GM12878 (cell line): Measurements from ENCODE around the gene POLR3K. TPM values are rescaled to one million over a fixed set of nuclear protein-coding genes. Genes with fewer than 3 reads are reported as not detected.

Experiments used
- ATAC-seq: fragments of 200-7000 bp; cut with Tn5 transposase; 3 replicates; pipeline ENCODE4 v1.9.1; 2020; ENCODE audit warnings: mild to moderate bottlenecking, moderate library complexity
- BruUV-seq: library from RNA; stranded (reverse); fragments of 400-500 nt; replicated peaks from 2 replicates; lab custom pipeline; 2021; lab: Mats Ljungman, UMichigan
- CTCF ChIA-PET: fragments of 300-600 bp; sonication (Branson Sonifier 250); formaldehyde crosslinking; extraction: SDS; loops from one replicate; lab custom pipeline; 2021; ENCODE audit warnings: inconsistent platforms; lab: Yijun Ruan, JAX
- POLR2A ChIA-PET: fragments of 350-600 bp; formaldehyde crosslinking; extraction: SDS; loops from one replicate; lab custom pipeline; 2021; ENCODE audit warnings: inconsistent platforms; lab: Charles Lee
- RAD21 ChIA-PET: fragments of 300-600 bp; sonication (Branson Sonifier 250); formaldehyde crosslinking; loops from one replicate; lab custom pipeline; 2023; ENCODE audit warnings: antibody characterized with exemption; ENCODE audit not compliant: unreplicated experiment; lab: Charles Lee
- SMC1A ChIA-PET: fragments of 300-600 bp; sonication (Branson Sonifier 250); formaldehyde crosslinking; loops from one replicate; lab custom pipeline; 2023; ENCODE audit not compliant: unreplicated experiment, uncharacterized antibody; lab: Charles Lee
- DNase-seq: peaks from one replicate; pipeline ENCODE4 v3.0.0-alpha.2; 2011; ENCODE audit warnings: low read depth, low spot score
- FAIRE-seq: peaks from 3 replicates; lab custom pipeline; 2011; peaks lifted over from hg19 to GRCh38; lab: Jason Lieb, UNC
- H2AFZ ChIP-seq: 2 replicates; pipeline ENCODE4 v1.6.0; 2011; ENCODE audit warnings: low read depth, low read length, control low read depth; ENCODE audit not compliant: control insufficient read depth
- H3K27ac ChIP-seq: 2 replicates; pipeline ENCODE4 v1.5.1; 2011; ENCODE audit warnings: control low read depth; ENCODE audit not compliant: control insufficient read depth, insufficient read depth
- H3K27me3 ChIP-seq, 2 experiments: replicated peaks in 1 of 2; 2 replicates each; pipeline versions ENCODE4 v1.6.0 to v1.6.1; 2011; ENCODE audit warnings: low read length in 1 of 2; ENCODE audit not compliant: control insufficient read depth in 2 of 2, insufficient read depth in 2 of 2
- H3K36me3 ChIP-seq, 2 experiments: 2 replicates each; pipeline ENCODE4 v1.5.1; 2011; ENCODE audit warnings: low read length in 1 of 2; ENCODE audit not compliant: control insufficient read depth in 2 of 2, insufficient read depth in 2 of 2
- H3K4me1 ChIP-seq: 2 replicates; pipeline ENCODE4 v1.6.1; 2011; ENCODE audit warnings: mild to moderate bottlenecking, low read length, moderate library complexity, mixed read lengths; ENCODE audit not compliant: control insufficient read depth, insufficient read depth
- H3K4me2 ChIP-seq: 2 replicates; pipeline ENCODE4 v1.6.0; 2011; ENCODE audit warnings: control low read depth; ENCODE audit not compliant: control insufficient read depth, insufficient read depth
- H3K4me3 ChIP-seq: fragments of 200-600 bp; sonication (generic); 2 replicates; pipeline ENCODE4 v1.5.1; 2016
- H3K79me2 ChIP-seq: 2 replicates; pipeline ENCODE4 v1.6.0; 2011; ENCODE audit warnings: low read length; ENCODE audit not compliant: control insufficient read depth, insufficient read depth
- H3K9ac ChIP-seq: 2 replicates; pipeline ENCODE4 v1.8.0; 2011; ENCODE audit warnings: low read length, control low read depth, mixed read lengths; ENCODE audit not compliant: control insufficient read depth, insufficient read depth
- H3K9me3 ChIP-seq: replicated peaks from 3 replicates; pipeline ENCODE4 v1.5.1; 2011; ENCODE audit warnings: mild to moderate bottlenecking, low read length; ENCODE audit not compliant: control insufficient read depth, insufficient read depth
- H4K20me1 ChIP-seq: 2 replicates; pipeline ENCODE4 v1.6.0; 2011; ENCODE audit not compliant: control insufficient read depth, insufficient read depth
- BHLHE40 ChIP-seq, 2 experiments: fragments of 450-650 bp in 1 of 2; IDR thresholded peaks; 2 replicates each; pipeline ENCODE4 v1.6.1; 2011 to 2017; ENCODE audit warnings: low read depth in 2 of 2, borderline replicate concordance in 1 of 2, improper control_type of control experiment in 1 of 2, low read length in 1 of 2, mild to moderate bottlenecking in 1 of 2
- CREB1 ChIP-seq: IDR thresholded peaks from 2 replicates; pipeline ENCODE4 v1.6.1; 2012; ENCODE audit warnings: low read depth, mild to moderate bottlenecking, inconsistent platforms
- HDAC2 ChIP-seq: fragments of 200-600 bp; sonication (generic); IDR thresholded peaks from 2 replicates; pipeline ENCODE4 v1.6.1; 2017
- JUND ChIP-seq: IDR thresholded peaks from 2 replicates; pipeline ENCODE4 v1.6.1; 2012; ENCODE audit warnings: low read depth, mild to moderate bottlenecking, low read length, improper control_type of control experiment, moderate library complexity
- KDM1A ChIP-seq: fragments of 200-600 bp; sonication (generic); IDR thresholded peaks from 2 replicates; pipeline ENCODE4 v1.6.1; 2016; ENCODE audit warnings: borderline replicate concordance
- MEF2B ChIP-seq: fragments of 450-650 bp; IDR thresholded peaks from 2 replicates; pipeline ENCODE4 v1.6.1; 2018; ENCODE audit warnings: mild to moderate bottlenecking, moderate library complexity; ENCODE audit not compliant: partially characterized antibody, poor library complexity, severe bottlenecking
- NR2C1 ChIP-seq: fragments of 450-650 bp; IDR thresholded peaks from 2 replicates; pipeline ENCODE4 v1.6.1; 2017; ENCODE audit warnings: antibody characterized with exemption, mild to moderate bottlenecking, moderate library complexity
- NR2F1 ChIP-seq: fragments of 450-650 bp; conservative IDR thresholded peaks from 2 replicates; pipeline ENCODE4 v1.6.1; 2017; ENCODE audit warnings: mild to moderate bottlenecking
- PAX5 ChIP-seq: IDR thresholded peaks from 2 replicates; pipeline ENCODE4 v1.6.1; 2011; ENCODE audit warnings: low read depth, low read length, borderline replicate concordance
- SUZ12 ChIP-seq: fragments of 200-600 bp; sonication (generic); IDR thresholded peaks from one replicate; pipeline ENCODE4 v1.6.1; 2018; ENCODE audit warnings: antibody characterized with exemption, mild to moderate bottlenecking; ENCODE audit not compliant: unreplicated experiment
- YY1 ChIP-seq: IDR thresholded peaks from 2 replicates; pipeline ENCODE4 v1.6.1; 2011; ENCODE audit warnings: low read depth, mild to moderate bottlenecking, low read length
- whole genome bisulfite sequencing: methylation state at CpG from one replicate; pipeline ENCODE4 v1.1.6; 2016; ENCODE audit warnings: low lambda C conversion rate; ENCODE audit not compliant: insufficient replicate concordance, insufficient coverage; ENCODE audit errors: missing lambda C conversion rate; 5-methylcytosine and 5-hydroxymethylcytosine counted together
- in situ Hi-C: fragments of 300-500 bp; cut with MboI; formaldehyde crosslinking; loops from 9 replicates; pipeline ENCODE4 v1.14.3; 2018; ENCODE audit warnings: mixed read lengths
- intact Hi-C: fragments of 100-400 bp; cut with micrococcal nuclease; formaldehyde crosslinking; loops from one replicate; pipeline ENCODE4 v1.14.2; 2022; ENCODE audit not compliant: unreplicated experiment
- polyA plus RNA-seq, 11 experiments: library from polyadenylated mRNA; depleted of rRNA in 4 of 11; unstranded in 6 of 11; stranded (reverse) in 5 of 11; fragments of >200 nt; fragmentation: Nextera tagmentation in 4 of 11; fragmentation: Illumina TruSeq in 1 of 11; extraction: Ambion mirVana in 4 of 11; extraction: Trizol in 1 of 11; gene quantifications; 1 replicate in 1 of 11; 2 replicates in 10 of 11; pipeline versions ENCODE4 v1.2.1 to v1.2.3, GENCODE V29; 2011 to 2016; ENCODE audit warnings: inconsistent platforms in 2 of 11, missing spikeins in 2 of 11, low read depth in 1 of 11
- total RNA-seq, 4 experiments: library from RNA; depleted of rRNA in 3 of 4; stranded (reverse); fragments of >200 nt in 3 of 4; fragmentation: Illumina TruSeq in 1 of 4; extraction: Trizol in 1 of 4; gene quantifications; 2 replicates each; pipeline versions ENCODE4 v1.2.1 to v1.2.3, GENCODE V29; 2013 to 2021
- TF ChIP-seq, protein P1 (sequence below): fragments of 450-650 bp; IDR thresholded peaks from 2 replicates; pipeline ENCODE4 v1.6.1; 2018; ENCODE audit warnings: mild to moderate bottlenecking, low read depth, moderate library complexity; ENCODE audit not compliant: partially characterized antibody
- TF ChIP-seq, protein P2 (sequence below): fragments of 450-650 bp; IDR thresholded peaks from 2 replicates; pipeline ENCODE4 v1.6.1; 2018; ENCODE audit warnings: borderline replicate concordance, mild to moderate bottlenecking; ENCODE audit not compliant: partially characterized antibody
- TF ChIP-seq, protein P3 (sequence below): fragments of 450-650 bp; IDR thresholded peaks from 2 replicates; pipeline ENCODE4 v1.6.1; 2017; ENCODE audit warnings: mild to moderate bottlenecking, moderate library complexity

POLR3K gene
- total and polyA plus RNA-seq, 10 of the 15 experiments (the other 5 are each of a cell fraction or from before 2014, with no cell fraction given) = 25.3 to 222 (median 64.0) TPM

DNA sequence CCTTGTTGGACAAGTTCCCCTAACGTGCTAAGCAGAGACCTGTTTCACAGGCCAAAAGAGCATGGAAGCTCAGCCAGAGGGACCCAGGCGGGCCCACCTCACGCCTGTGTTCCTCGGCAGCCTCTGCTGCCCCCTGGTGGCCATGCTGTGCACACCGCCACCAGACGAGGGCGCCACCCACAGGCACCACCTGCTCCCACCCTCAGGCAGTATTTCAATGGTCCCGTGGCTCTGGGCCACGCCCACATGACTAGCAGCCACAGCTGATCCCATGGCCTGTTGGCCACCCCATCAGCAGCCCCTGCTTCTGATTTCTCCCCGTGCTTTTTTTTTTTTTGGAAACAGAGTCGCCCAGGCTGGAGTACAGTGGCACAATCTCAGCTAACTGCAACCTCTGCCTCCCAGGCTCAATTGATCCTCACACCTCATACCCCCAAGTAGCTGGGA is 43.5 kb upstream of the POLR3K start:
- DNase-seq (peak; percentile 55), ATAC-seq (peak; percentile 99), FAIRE-seq (peak; percentile 88)
- intact Hi-C loops (loop anchor here (1.0 kb wide), 1 partner anchor 32 kb away; no protein-coding TSS in a partner anchor), in situ Hi-C loops (no loop called here)
- Histone ChIP-seq H3K4me2 (no peak overlapping the region), H3K36me3 (peaks cover 8 to 10% of the 10 kb centered on the region in 2 experiments; a peak in 3 of 4 replicates), H3K4me1 (no peaks in the 10 kb centered on the region), H3K9me3 (no peaks in the 10 kb centered on the region), H3K4me3 (no peak overlapping the region), H4K20me1 (no peaks in the 10 kb centered on the region), H3K9ac (no peak overlapping the region), H3K79me2 (no peaks in the 10 kb centered on the region), H2AFZ (no peak overlapping the region), H3K27me3 (no peaks in the 10 kb centered on the region), H3K27ac (no peak overlapping the region)
- ChIA-PET CTCF (interaction anchor here (0.6 to 7.9 kb wide), 21 partner anchors 9 to 1284 kb away, joined by 3 to 319 read pairs (median 5); partner anchors contain the start of genes MPG, MRPL28, POLR3K and RHBDF1), POLR2A (interaction anchor here (0.5 to 3.2 kb wide), 8 partner anchors 10 to 492 kb away, joined by 3 to 18 read pairs (median 3); no protein-coding TSS in a partner anchor), RAD21 (interaction anchor here (0.6 to 6.5 kb wide), 15 partner anchors 8 to 265 kb away, joined by 3 to 132 read pairs (median 4); partner anchors contain the start of genes POLR3K and SNRNP25), SMC1A (interaction anchor here (0.6 to 5.7 kb wide), 8 partner anchors 10 to 92 kb away, joined by 3 to 77 read pairs (median 6); partner anchors contain the start of genes POLR3K and SNRNP25)
- BruUV-seq = no TSS peak
- WGBS = 2% methylated on average over 11 of the region's 11 CpGs
- TF ChIP-seq HDAC2 = no peak
- TF ChIP-seq CREB1 = no peak
- no peak for TF ChIP-seq JUND
- TF ChIP-seq, protein P1, sequence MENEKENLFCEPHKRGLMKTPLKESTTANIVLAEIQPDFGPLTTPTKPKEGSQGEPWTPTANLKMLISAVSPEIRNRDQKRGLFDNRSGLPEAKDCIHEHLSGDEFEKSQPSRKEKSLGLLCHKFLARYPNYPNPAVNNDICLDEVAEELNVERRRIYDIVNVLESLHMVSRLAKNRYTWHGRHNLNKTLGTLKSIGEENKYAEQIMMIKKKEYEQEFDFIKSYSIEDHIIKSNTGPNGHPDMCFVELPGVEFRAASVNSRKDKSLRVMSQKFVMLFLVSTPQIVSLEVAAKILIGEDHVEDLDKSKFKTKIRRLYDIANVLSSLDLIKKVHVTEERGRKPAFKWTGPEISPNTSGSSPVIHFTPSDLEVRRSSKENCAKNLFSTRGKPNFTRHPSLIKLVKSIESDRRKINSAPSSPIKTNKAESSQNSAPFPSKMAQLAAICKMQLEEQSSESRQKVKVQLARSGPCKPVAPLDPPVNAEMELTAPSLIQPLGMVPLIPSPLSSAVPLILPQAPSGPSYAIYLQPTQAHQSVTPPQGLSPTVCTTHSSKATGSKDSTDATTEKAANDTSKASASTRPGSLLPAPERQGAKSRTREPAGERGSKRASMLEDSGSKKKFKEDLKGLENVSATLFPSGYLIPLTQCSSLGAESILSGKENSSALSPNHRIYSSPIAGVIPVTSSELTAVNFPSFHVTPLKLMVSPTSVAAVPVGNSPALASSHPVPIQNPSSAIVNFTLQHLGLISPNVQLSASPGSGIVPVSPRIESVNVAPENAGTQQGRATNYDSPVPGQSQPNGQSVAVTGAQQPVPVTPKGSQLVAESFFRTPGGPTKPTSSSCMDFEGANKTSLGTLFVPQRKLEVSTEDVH = no peak
- peak; percentile 67 to 81; a peak in 3 of 4 replicates for TF ChIP-seq BHLHE40 (IDR thresholded peaks at IDR 0.05; ENCODE audit: borderline replicate concordance in 1 of 2, low read depth in 2 of 2, low read length in 1 of 2)
- TF ChIP-seq NR2C1 = no peak
- TF ChIP-seq, protein P2, sequence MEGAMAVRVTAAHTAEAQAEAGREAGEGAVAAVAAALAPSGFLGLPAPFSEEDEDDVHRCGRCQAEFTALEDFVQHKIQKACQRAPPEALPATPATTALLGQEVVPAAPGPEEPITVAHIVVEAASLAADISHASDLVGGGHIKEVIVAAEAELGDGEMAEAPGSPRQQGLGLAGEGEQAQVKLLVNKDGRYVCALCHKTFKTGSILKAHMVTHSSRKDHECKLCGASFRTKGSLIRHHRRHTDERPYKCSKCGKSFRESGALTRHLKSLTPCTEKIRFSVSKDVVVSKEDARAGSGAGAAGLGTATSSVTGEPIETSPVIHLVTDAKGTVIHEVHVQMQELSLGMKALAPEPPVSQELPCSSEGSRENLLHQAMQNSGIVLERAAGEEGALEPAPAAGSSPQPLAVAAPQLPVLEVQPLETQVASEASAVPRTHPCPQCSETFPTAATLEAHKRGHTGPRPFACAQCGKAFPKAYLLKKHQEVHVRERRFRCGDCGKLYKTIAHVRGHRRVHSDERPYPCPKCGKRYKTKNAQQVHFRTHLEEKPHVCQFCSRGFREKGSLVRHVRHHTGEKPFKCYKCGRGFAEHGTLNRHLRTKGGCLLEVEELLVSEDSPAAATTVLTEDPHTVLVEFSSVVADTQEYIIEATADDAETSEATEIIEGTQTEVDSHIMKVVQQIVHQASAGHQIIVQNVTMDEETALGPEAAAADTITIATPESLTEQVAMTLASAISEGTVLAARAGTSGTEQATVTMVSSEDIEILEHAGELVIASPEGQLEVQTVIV = no peak
- no peak for TF ChIP-seq MEF2B
- TF ChIP-seq KDM1A = no peak
- TF ChIP-seq, protein P3, sequence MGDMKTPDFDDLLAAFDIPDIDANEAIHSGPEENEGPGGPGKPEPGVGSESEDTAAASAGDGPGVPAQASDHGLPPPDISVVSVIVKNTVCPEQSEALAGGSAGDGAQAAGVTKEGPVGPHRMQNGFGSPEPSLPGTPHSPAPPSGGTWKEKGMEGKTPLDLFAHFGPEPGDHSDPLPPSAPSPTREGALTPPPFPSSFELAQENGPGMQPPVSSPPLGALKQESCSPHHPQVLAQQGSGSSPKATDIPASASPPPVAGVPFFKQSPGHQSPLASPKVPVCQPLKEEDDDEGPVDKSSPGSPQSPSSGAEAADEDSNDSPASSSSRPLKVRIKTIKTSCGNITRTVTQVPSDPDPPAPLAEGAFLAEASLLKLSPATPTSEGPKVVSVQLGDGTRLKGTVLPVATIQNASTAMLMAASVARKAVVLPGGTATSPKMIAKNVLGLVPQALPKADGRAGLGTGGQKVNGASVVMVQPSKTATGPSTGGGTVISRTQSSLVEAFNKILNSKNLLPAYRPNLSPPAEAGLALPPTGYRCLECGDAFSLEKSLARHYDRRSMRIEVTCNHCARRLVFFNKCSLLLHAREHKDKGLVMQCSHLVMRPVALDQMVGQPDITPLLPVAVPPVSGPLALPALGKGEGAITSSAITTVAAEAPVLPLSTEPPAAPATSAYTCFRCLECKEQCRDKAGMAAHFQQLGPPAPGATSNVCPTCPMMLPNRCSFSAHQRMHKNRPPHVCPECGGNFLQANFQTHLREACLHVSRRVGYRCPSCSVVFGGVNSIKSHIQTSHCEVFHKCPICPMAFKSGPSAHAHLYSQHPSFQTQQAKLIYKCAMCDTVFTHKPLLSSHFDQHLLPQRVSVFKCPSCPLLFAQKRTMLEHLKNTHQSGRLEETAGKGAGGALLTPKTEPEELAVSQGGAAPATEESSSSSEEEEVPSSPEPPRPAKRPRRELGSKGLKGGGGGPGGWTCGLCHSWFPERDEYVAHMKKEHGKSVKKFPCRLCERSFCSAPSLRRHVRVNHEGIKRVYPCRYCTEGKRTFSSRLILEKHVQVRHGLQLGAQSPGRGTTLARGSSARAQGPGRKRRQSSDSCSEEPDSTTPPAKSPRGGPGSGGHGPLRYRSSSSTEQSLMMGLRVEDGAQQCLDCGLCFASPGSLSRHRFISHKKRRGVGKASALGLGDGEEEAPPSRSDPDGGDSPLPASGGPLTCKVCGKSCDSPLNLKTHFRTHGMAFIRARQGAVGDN = no peak
- peak; percentile 79 for TF ChIP-seq YY1
- TF ChIP-seq NR2F1 = no peak
- TF ChIP-seq SUZ12 = no peak
- peak; percentile 51; the same call in 1 of the 2 replicates for TF ChIP-seq PAX5
